Measurements from ENCODE around the gene DRGX. TPM values are rescaled to one million over a fixed set of nuclear protein-coding genes. Genes with fewer than 3 reads are reported as not detected.

The DRGX gene
- total RNA-seq, 2 donors from 2014 or later = not detected

Other genes starting within 250 kb of the DRGX start
- 10 to 100 TPM; 17.0 to 26.1 TPM for gene TMEM273, start 207.7 kb downstream of the DRGX start, total RNA-seq
- gene C10orf71, start 96.9 kb downstream of the DRGX start, total RNA-seq = under 1 TPM; 0.10 to 0.23 TPM
- 10 to 100 TPM; 17.0 to 17.3 TPM for gene ERCC6, start 143.0 kb upstream of the DRGX start, total RNA-seq
- gene SLC18A3, start 214.2 kb upstream of the DRGX start, total RNA-seq = not detected
- not detected for gene CHAT, start 217.9 kb upstream of the DRGX start, total RNA-seq

All from posterior vena cava (tissue), 2 donors.